ENCODE measurements around the gene RPS19BP1. TPM values are rescaled to one million over a fixed set of nuclear protein-coding genes. Genes with fewer than 3 reads are reported as not detected.
A peak's percentile ranks its signal among the peaks of the same experiment; 100 is the strongest.
"Not testable (repeated sequence)": the region's sequence is repeated elsewhere in the genome, so short reads cannot be mapped to it uniquely, and the experiment has no call there.

RPS19BP1 gene
- polyA plus RNA-seq, 4 donors = 59.8 to 186 (median 181) TPM

- DNase-seq (peak; percentile 52 to 62), FAIRE-seq (no peak)
- Histone ChIP-seq H3K27ac (ENCODE audit: low read depth in 1 of 3, low read length in 2 of 3) (peak overlapping the region; percentile 22 to 64 (median 27)), H3K9me3 (ENCODE audit: control insufficient read depth in 2 of 2, insufficient read depth in 1 of 2, low read depth in 1 of 2, low read length in 1 of 2) (no peaks in the 10 kb centered on the region), H3K27me3 (ENCODE audit: control insufficient read depth in 3 of 3, insufficient read depth in 3 of 3, low read length in 3 of 3) (no peaks in the 10 kb centered on the region), H3K4me3 (ENCODE audit: low read depth in 1 of 3, low read length in 3 of 3) (peak overlapping the region in 2 of 3 donors; percentile 98 to 100), H3K4me1 (ENCODE audit: control insufficient read depth in 3 of 3, insufficient read depth in 2 of 3, low read depth in 1 of 3, low read length in 2 of 3) (peaks cover 0 to 49% (median 0%) of the 10 kb centered on the region in 3 donors), H3K36me3 (ENCODE audit: control insufficient read depth in 3 of 3, insufficient read depth in 2 of 3, low read depth in 1 of 3, low read length in 3 of 3) (peaks cover 11 to 69% (median 14%) of the 10 kb centered on the region in 3 donors)
- 4 to 14% (median 9%) methylated on average over 14 of the region's 14 CpGs for WGBS, 3 donors
Observed at GRCh38 chr22:39522567-39523300, 9.8 kb downstream of the RPS19BP1 start.

DNA sequence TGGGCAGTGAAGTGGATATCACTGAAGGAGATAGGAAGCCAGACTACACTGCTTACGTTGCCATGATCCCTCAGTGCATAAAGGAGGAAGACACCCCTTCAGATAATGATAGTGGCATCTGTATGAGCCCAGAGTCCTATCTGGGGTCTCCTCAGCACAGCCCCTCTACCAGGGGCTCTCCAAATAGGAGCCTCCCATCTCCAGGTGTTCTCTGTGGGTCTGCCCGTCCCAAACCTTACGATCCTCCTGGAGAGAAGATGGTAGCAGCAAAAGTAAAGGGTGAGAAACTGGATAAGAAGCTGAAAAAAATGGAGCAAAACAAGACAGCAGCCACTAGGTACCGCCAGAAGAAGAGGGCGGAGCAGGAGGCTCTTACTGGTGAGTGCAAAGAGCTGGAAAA is 10.5 kb downstream of the RPS19BP1 start:
- Histone ChIP-seq H3K36me3 (ENCODE audit: control insufficient read depth in 3 of 3, insufficient read depth in 2 of 3, low read depth in 1 of 3, low read length in 3 of 3) (peaks cover 11 to 70% (median 14%) of the 10 kb centered on the region in 3 donors), H3K4me3 (ENCODE audit: low read depth in 1 of 3, low read length in 3 of 3) (peak overlapping the region in 2 of 3 donors; percentile 98 to 100), H3K4me1 (ENCODE audit: control insufficient read depth in 3 of 3, insufficient read depth in 2 of 3, low read depth in 1 of 3, low read length in 2 of 3) (peaks cover 0 to 42% (median 0%) of the 10 kb centered on the region in 3 donors)
- H3K9me3 ChIP-seq (ENCODE audit: control insufficient read depth in 2 of 2, insufficient read depth in 1 of 2, low read depth in 1 of 2, low read length in 1 of 2); FAIRE-seq; DNase-seq; H3K27me3 ChIP-seq (ENCODE audit: control insufficient read depth in 3 of 3, insufficient read depth in 3 of 3, low read length in 3 of 3); H3K27ac ChIP-seq (ENCODE audit: low read depth in 1 of 3, low read length in 2 of 3): not testable (repeated sequence)
- 6 to 12% (median 8%) methylated on average over 3 to 5 of the region's 5 CpGs for whole genome bisulfite sequencing, 3 donors

- FAIRE-seq; H3K9me3 ChIP-seq (ENCODE audit: control insufficient read depth in 2 of 2, insufficient read depth in 1 of 2, low read depth in 1 of 2, low read length in 1 of 2); H3K27me3 ChIP-seq (ENCODE audit: control insufficient read depth in 3 of 3, insufficient read depth in 3 of 3, low read length in 3 of 3); DNase-seq: not testable (repeated sequence)
- peaks cover 13 to 69% (median 14%) of the 10 kb centered on the region in 3 donors for H3K36me3 ChIP-seq (ENCODE audit: control insufficient read depth in 3 of 3, insufficient read depth in 2 of 3, low read depth in 1 of 3, low read length in 3 of 3)
- H3K4me1 ChIP-seq (ENCODE audit: control insufficient read depth in 3 of 3, insufficient read depth in 2 of 3, low read depth in 1 of 3, low read length in 2 of 3) = peaks cover 0 to 40% (median 0%) of the 10 kb centered on the region in 3 donors
- WGBS, 3 donors = 1 to 2% (median 1%) methylated on average over 28 of the region's 28 CpGs
- H3K27ac ChIP-seq (ENCODE audit: low read depth in 1 of 3, low read length in 2 of 3) = peak overlapping the region; percentile 96 to 99 (median 98)
- peak overlapping the region; percentile 96 to 100 (median 98) for H3K4me3 ChIP-seq (ENCODE audit: low read depth in 1 of 3, low read length in 3 of 3)
Observed at GRCh38 chr22:39521106-39521885, 11.3 kb downstream of the RPS19BP1 start.

- no peaks in the 10 kb centered on the region for H3K27me3 ChIP-seq (ENCODE audit: control insufficient read depth in 3 of 3, insufficient read depth in 3 of 3, low read length in 3 of 3)
- DNase-seq (peak; percentile 66 to 100), FAIRE-seq (no peak)
- H3K36me3 ChIP-seq (ENCODE audit: control insufficient read depth in 3 of 3, insufficient read depth in 2 of 3, low read depth in 1 of 3, low read length in 3 of 3) = peaks cover 14 to 66% (median 14%) of the 10 kb centered on the region in 3 donors
- WGBS, 3 donors = 0% methylated on average over 74 to 86 of the region's 86 CpGs
- H3K27ac ChIP-seq (ENCODE audit: low read depth in 1 of 3, low read length in 2 of 3) = peak within 1 kb of the TSS; percentile 96 to 99 (median 98)
- H3K9me3 ChIP-seq (ENCODE audit: control insufficient read depth in 2 of 2, insufficient read depth in 1 of 2, low read depth in 1 of 2, low read length in 1 of 2) = no peaks in the 10 kb centered on the region
- peaks cover 0 to 40% (median 0%) of the 10 kb centered on the region in 3 donors for H3K4me1 ChIP-seq (ENCODE audit: control insufficient read depth in 3 of 3, insufficient read depth in 2 of 3, low read depth in 1 of 3, low read length in 2 of 3)
- H3K4me3 ChIP-seq (ENCODE audit: low read depth in 1 of 3, low read length in 3 of 3) = peak within 1 kb of the TSS; percentile 96 to 100 (median 98)
Observed at GRCh38 chr22:39520226-39521105, 12.1 kb downstream of the RPS19BP1 start, which contains the start of gene ATF4. ATF4 (plus strand) TSS chr22:39520562; CDS start chr22:39521446, 884 bp downstream.

- peak; percentile 85 to 99 for DNase-seq
- Histone ChIP-seq H3K9me3 (ENCODE audit: control insufficient read depth in 2 of 2, insufficient read depth in 1 of 2, low read depth in 1 of 2, low read length in 1 of 2) (no peaks in the 10 kb centered on the region), H3K4me1 (ENCODE audit: control insufficient read depth in 3 of 3, insufficient read depth in 2 of 3, low read depth in 1 of 3, low read length in 2 of 3) (peaks cover 0 to 44% (median 0%) of the 10 kb centered on the region in 3 donors), H3K27me3 (ENCODE audit: control insufficient read depth in 3 of 3, insufficient read depth in 3 of 3, low read length in 3 of 3) (no peaks in the 10 kb centered on the region), H3K27ac (ENCODE audit: low read depth in 1 of 3, low read length in 2 of 3) (peak overlapping the region; percentile 86 to 99 (median 98)), H3K36me3 (ENCODE audit: control insufficient read depth in 3 of 3, insufficient read depth in 2 of 3, low read depth in 1 of 3, low read length in 3 of 3) (peaks cover 9 to 66% (median 21%) of the 10 kb centered on the region in 3 donors), H3K4me3 (ENCODE audit: low read depth in 1 of 3, low read length in 3 of 3) (peak overlapping the region; percentile 69 to 100 (median 96))
- 0 to 1% (median 0%) methylated on average over 40 to 47 of the region's 47 CpGs for WGBS, 3 donors
- no peak for FAIRE-seq
Observed at GRCh38 chr22:39519681-39520225, 12.8 kb downstream of the RPS19BP1 start.

GRCh38 chr22:39518996-39519680 is 13.4 kb downstream of the RPS19BP1 start:
- 7 to 8% (median 8%) methylated on average over 24 of the region's 24 CpGs for WGBS, 3 donors
- peaks cover 0 to 43% (median 0%) of the 10 kb centered on the region in 3 donors for H3K4me1 ChIP-seq (ENCODE audit: control insufficient read depth in 3 of 3, insufficient read depth in 2 of 3, low read depth in 1 of 3, low read length in 2 of 3)
- H3K27me3 ChIP-seq (ENCODE audit: control insufficient read depth in 3 of 3, insufficient read depth in 3 of 3, low read length in 3 of 3) = no peaks in the 10 kb centered on the region
- H3K4me3 ChIP-seq (ENCODE audit: low read depth in 1 of 3, low read length in 3 of 3) = peak overlapping the region; percentile 69 to 100 (median 96)
- H3K9me3 ChIP-seq (ENCODE audit: control insufficient read depth in 2 of 2, insufficient read depth in 1 of 2, low read depth in 1 of 2, low read length in 1 of 2) = no peaks in the 10 kb centered on the region
- peaks cover 9 to 66% (median 19%) of the 10 kb centered on the region in 3 donors for H3K36me3 ChIP-seq (ENCODE audit: control insufficient read depth in 3 of 3, insufficient read depth in 2 of 3, low read depth in 1 of 3, low read length in 3 of 3)
- peak overlapping the region; percentile 86 to 99 (median 97) for H3K27ac ChIP-seq (ENCODE audit: low read depth in 1 of 3, low read length in 2 of 3)
- FAIRE-seq (no peak), DNase-seq (peak in 1 of 2 donors; percentile 40)

DNA sequence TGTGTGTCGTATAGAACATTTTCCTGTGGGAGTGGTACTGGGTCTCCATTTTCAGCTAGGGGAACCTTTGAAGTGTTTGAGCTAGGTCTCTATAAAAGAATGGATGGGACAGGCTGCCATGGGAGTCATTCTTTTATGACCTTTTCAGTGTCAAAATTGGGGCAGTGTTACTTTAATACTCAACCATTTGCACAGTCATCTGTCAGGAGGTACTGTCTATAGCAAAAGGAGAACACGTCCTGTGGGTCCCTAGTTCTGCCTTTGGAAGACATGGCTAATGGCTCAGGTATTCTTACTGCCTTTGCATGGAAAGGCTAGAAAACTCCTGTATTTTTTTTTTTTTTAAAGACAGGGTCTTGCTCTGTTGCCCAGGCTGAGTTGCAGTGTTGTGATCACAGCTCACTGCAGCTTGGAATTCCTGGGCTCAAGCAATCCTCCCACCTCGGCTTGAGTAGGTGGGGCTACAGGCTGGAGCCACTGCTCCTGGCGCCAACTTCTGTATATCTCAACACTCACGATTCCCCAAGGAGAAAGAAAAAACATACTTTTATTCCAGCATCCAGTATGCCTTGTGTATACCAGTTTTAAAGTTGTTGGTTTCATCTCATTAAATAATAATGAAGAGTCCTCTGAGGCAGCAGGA is 14.3 kb downstream of the RPS19BP1 start:
- DNase-seq (no peak), FAIRE-seq (no peak)
- H3K27ac ChIP-seq (ENCODE audit: low read depth in 1 of 3, low read length in 2 of 3) = no peak overlapping the region
- H3K9me3 ChIP-seq (ENCODE audit: control insufficient read depth in 2 of 2, insufficient read depth in 1 of 2, low read depth in 1 of 2, low read length in 1 of 2) = no peaks in the 10 kb centered on the region
- peaks cover 11 to 66% (median 24%) of the 10 kb centered on the region in 3 donors for H3K36me3 ChIP-seq (ENCODE audit: control insufficient read depth in 3 of 3, insufficient read depth in 2 of 3, low read depth in 1 of 3, low read length in 3 of 3)
- 54 to 74% (median 64%) methylated on average over 5 of the region's 5 CpGs for WGBS, 3 donors
- H3K4me3 ChIP-seq (ENCODE audit: low read depth in 1 of 3, low read length in 3 of 3) = no peak overlapping the region
- H3K27me3 ChIP-seq (ENCODE audit: control insufficient read depth in 3 of 3, insufficient read depth in 3 of 3, low read length in 3 of 3) = no peaks in the 10 kb centered on the region
- H3K4me1 ChIP-seq (ENCODE audit: control insufficient read depth in 3 of 3, insufficient read depth in 2 of 3, low read depth in 1 of 3, low read length in 2 of 3) = peaks cover 0 to 39% (median 0%) of the 10 kb centered on the region in 3 donors

All from small intestine (tissue), 7 donors.